GM12891 (cell line): ENCODE measurements around the gene BCL11A.

ENCODE experiments used
- POLR2A ChIP-seq: IDR thresholded peaks from 2 replicates; pipeline ENCODE4 v1.6.1; 2011; ENCODE audit warnings: low read depth, low read length, control low read depth
- POLR2AphosphoS5 ChIP-seq: IDR thresholded peaks from 2 replicates; pipeline ENCODE4 v1.6.1; 2011; ENCODE audit warnings: low read depth, low read length, control low read depth
- POU2F2 ChIP-seq: IDR thresholded peaks from 2 replicates; pipeline ENCODE4 v1.6.1; 2011; ENCODE audit warnings: low read depth, mild to moderate bottlenecking, control low read depth, low read length, moderate library complexity
- SPI1 ChIP-seq: IDR thresholded peaks from 2 replicates; pipeline ENCODE4 v1.6.1; 2011; ENCODE audit warnings: low read depth, low read length, control low read depth
- TAF1 ChIP-seq: IDR thresholded peaks from 2 replicates; pipeline ENCODE4 v1.6.1; 2011; ENCODE audit warnings: low read depth, low read length, control low read depth

- TF ChIP-seq POLR2AphosphoS5 (no peak), POLR2A (no peak), POU2F2 (no peak), TAF1 (no peak), SPI1 (no peak)
Measured at GRCh38 chr2:60573251-60573650, 19.8 kb upstream of the BCL11A start.
